Measurements from ENCODE around the gene GADL1. TPM values are rescaled to one million over a fixed set of nuclear protein-coding genes. Genes with fewer than 3 reads are reported as not detected.

Gene GADL1
- total and polyA plus RNA-seq, 4 donors, result 0.01 to 2.4 (median 0.05) TPM

DNA sequence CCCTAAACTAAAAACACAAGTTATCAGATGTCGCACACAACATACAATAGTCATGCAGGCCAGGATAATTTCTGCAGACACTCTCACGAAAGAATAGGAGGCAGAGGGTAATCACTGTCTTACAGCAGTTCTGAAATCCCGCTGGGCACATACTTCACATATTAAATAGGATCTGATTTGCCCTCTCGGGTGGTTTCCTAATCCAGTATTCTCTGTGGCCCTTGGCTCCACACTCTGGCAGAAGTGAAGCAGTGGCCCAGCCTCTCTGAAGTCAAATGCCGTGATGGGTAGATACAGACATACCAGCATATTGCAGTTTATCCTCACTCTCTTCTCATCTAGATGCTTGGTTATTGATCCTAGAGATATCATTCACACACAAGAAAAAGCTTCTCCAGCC lies 19.0 kb downstream of the GADL1 start:
- Histone ChIP-seq H3K36me3 (ENCODE audit: control insufficient read depth in 4 of 4, insufficient read depth in 4 of 4, low read length in 4 of 4) (no peaks in the 10 kb centered on the region), H3K4me3 (no peak overlapping the region), H3K27me3 (ENCODE audit: control insufficient read depth in 3 of 3, insufficient read depth in 3 of 3, low read length in 2 of 3) (no peaks in the 10 kb centered on the region), H3K9ac (ENCODE audit: insufficient read depth in 1 of 2, low read length in 2 of 2) (no peak overlapping the region), H3K9me3 (ENCODE audit: control insufficient read depth in 4 of 4, insufficient read depth in 3 of 4, low read length in 3 of 4) (peaks cover 0 to 3% (median 0%) of the 10 kb centered on the region in 4 donors), H3K27ac (ENCODE audit: low read depth in 1 of 2, low read length in 1 of 2) (no peak overlapping the region), H3K4me1 (ENCODE audit: control insufficient read depth in 5 of 5, insufficient read depth in 5 of 5, low read length in 5 of 5) (peaks cover 0 to 23% (median 14%) of the 10 kb centered on the region in 5 donors)
- no peak for ATAC-seq (ENCODE audit: insufficient read depth, low FRiP score)
- DNase-seq, result no peak
- WGBS, 2 donors, result 92 to 94% methylated on average over 5 of the region's 5 CpGs
- TF ChIP-seq, protein P1, sequence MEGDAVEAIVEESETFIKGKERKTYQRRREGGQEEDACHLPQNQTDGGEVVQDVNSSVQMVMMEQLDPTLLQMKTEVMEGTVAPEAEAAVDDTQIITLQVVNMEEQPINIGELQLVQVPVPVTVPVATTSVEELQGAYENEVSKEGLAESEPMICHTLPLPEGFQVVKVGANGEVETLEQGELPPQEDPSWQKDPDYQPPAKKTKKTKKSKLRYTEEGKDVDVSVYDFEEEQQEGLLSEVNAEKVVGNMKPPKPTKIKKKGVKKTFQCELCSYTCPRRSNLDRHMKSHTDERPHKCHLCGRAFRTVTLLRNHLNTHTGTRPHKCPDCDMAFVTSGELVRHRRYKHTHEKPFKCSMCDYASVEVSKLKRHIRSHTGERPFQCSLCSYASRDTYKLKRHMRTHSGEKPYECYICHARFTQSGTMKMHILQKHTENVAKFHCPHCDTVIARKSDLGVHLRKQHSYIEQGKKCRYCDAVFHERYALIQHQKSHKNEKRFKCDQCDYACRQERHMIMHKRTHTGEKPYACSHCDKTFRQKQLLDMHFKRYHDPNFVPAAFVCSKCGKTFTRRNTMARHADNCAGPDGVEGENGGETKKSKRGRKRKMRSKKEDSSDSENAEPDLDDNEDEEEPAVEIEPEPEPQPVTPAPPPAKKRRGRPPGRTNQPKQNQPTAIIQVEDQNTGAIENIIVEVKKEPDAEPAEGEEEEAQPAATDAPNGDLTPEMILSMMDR (IDR thresholded peaks at IDR 0.05; ENCODE audit: control extremely low read depth, extremely low read depth), result no peak

DNA sequence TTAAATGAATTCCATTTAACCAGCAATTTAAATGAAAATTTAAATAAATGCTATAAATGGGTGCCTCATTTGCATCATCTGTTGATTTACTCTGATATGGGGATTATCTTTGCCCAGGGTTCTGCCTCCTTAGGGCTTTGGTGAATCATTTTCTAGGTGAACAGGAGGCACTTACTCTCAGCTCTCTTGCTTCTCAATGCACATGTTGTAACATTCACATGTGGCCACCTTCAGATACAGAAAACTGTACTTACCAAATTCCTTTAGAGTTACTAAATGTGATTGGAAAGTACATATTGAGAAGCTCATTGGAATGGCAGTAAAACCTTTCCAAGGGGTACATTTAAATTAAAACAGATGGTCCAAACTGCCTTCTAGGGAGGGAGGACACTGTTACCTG lies 20.8 kb downstream of the GADL1 start:
- DNase-seq, result peak in 1 of 3 donors; percentile 14
- H3K9me3 ChIP-seq (ENCODE audit: control insufficient read depth in 4 of 4, insufficient read depth in 3 of 4, low read length in 3 of 4), result no peaks in the 10 kb centered on the region
- H3K4me3 ChIP-seq, result no peak overlapping the region
- no peak for ATAC-seq (ENCODE audit: insufficient read depth, low FRiP score)
- TF ChIP-seq, protein P1 (IDR thresholded peaks at IDR 0.05; ENCODE audit: control extremely low read depth, extremely low read depth), result no peak
- H3K9ac ChIP-seq (ENCODE audit: insufficient read depth in 1 of 2, low read length in 2 of 2), result no peak overlapping the region
- peaks cover 0 to 34% (median 17%) of the 10 kb centered on the region in 5 donors for H3K4me1 ChIP-seq (ENCODE audit: control insufficient read depth in 5 of 5, insufficient read depth in 5 of 5, low read length in 5 of 5)
- H3K27ac ChIP-seq (ENCODE audit: low read depth in 1 of 2, low read length in 1 of 2), result no peak overlapping the region
- no peaks in the 10 kb centered on the region for H3K36me3 ChIP-seq (ENCODE audit: control insufficient read depth in 4 of 4, insufficient read depth in 4 of 4, low read length in 4 of 4)
- H3K27me3 ChIP-seq (ENCODE audit: control insufficient read depth in 3 of 3, insufficient read depth in 3 of 3, low read length in 2 of 3), result no peaks in the 10 kb centered on the region

DNA sequence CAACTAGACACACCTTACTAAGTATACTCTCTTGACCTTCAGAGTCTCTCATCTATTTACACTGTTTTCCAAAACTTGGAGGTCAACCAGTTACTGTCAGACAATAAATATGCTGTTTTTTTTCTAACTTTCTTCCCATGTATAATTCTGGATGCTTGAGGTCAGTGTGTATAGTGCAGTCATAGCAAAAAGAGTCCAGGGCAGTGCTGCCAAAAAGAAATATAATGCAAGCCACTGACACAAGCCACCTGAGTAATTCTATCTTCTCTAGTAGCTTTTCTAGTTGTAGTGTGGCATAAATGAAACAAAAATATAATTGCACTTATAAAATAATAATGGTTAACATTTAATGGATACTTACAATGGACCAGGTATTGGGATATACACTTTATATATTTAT lies 21.6 kb downstream of the GADL1 start:
- no peak for DNase-seq
- no peak overlapping the region for H3K9ac ChIP-seq (ENCODE audit: insufficient read depth in 1 of 2, low read length in 2 of 2)
- no peak overlapping the region for H3K27ac ChIP-seq (ENCODE audit: low read depth in 1 of 2, low read length in 1 of 2)
- H3K36me3 ChIP-seq (ENCODE audit: control insufficient read depth in 4 of 4, insufficient read depth in 4 of 4, low read length in 4 of 4), result no peaks in the 10 kb centered on the region
- H3K4me1 ChIP-seq (ENCODE audit: control insufficient read depth in 5 of 5, insufficient read depth in 5 of 5, low read length in 5 of 5), result peaks cover 0 to 40% (median 22%) of the 10 kb centered on the region in 5 donors
- no peaks in the 10 kb centered on the region for H3K9me3 ChIP-seq (ENCODE audit: control insufficient read depth in 4 of 4, insufficient read depth in 3 of 4, low read length in 3 of 4)
- H3K27me3 ChIP-seq (ENCODE audit: control insufficient read depth in 3 of 3, insufficient read depth in 3 of 3, low read length in 2 of 3), result no peaks in the 10 kb centered on the region
- ATAC-seq (ENCODE audit: insufficient read depth, low FRiP score), result no peak
- no peak overlapping the region for H3K4me3 ChIP-seq
- TF ChIP-seq, protein P1 (IDR thresholded peaks at IDR 0.05; ENCODE audit: control extremely low read depth, extremely low read depth), result no peak

DNA sequence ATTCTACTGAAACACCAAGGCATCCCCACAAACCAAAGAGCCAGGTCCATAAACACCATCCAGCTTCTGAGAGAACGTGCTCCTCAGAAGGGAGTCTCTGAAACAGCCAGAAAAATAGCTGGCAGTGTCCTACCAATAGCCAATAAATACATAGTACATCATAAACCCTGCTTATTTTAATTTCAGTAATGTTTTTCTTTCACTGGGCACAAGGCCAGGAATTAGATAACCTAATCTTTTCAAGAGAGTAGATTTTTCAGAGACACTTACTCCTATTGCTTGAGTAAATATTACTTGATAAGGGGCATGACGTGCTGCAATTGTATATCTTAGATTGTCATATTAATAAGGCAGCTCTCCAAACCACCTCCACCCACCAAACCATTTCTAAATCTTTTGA lies 22.7 kb downstream of the GADL1 start:
- ATAC-seq (ENCODE audit: insufficient read depth, low FRiP score) (no peak), DNase-seq (peak; percentile 19 to 97 (median 96))
- Histone ChIP-seq H3K9ac (ENCODE audit: insufficient read depth in 1 of 2, low read length in 2 of 2) (no peak overlapping the region), H3K36me3 (ENCODE audit: control insufficient read depth in 4 of 4, insufficient read depth in 4 of 4, low read length in 4 of 4) (no peaks in the 10 kb centered on the region), H3K4me3 (no peak overlapping the region), H3K27ac (ENCODE audit: low read depth in 1 of 2, low read length in 1 of 2) (no peak overlapping the region), H3K27me3 (ENCODE audit: control insufficient read depth in 3 of 3, insufficient read depth in 3 of 3, low read length in 2 of 3) (no peaks in the 10 kb centered on the region), H3K4me1 (ENCODE audit: control insufficient read depth in 5 of 5, insufficient read depth in 5 of 5, low read length in 5 of 5) (peaks cover 0 to 40% (median 22%) of the 10 kb centered on the region in 5 donors), H3K9me3 (ENCODE audit: control insufficient read depth in 4 of 4, insufficient read depth in 3 of 4, low read length in 3 of 4) (no peaks in the 10 kb centered on the region)
- 44 to 72% methylated on average over 2 of the region's 2 CpGs for WGBS, 2 donors
- TF ChIP-seq, protein P1 (IDR thresholded peaks at IDR 0.05; ENCODE audit: control extremely low read depth, extremely low read depth), result no peak

All from lung (tissue), 12 donors.